ENCODE results near the gene CRISPLD2.

CRISPLD2 gene

GRCh38 chr16:84886497-84887090 is 66.8 kb downstream of the CRISPLD2 start:
- DNase-seq = no peak

GRCh38 chr16:84887207-84887606 is 67.4 kb downstream of the CRISPLD2 start:
- DNase-seq = no peak

GRCh38 chr16:84888450-84888849 is 68.7 kb downstream of the CRISPLD2 start:
- no peak for DNase-seq

- DNase-seq = no peak
Observed at GRCh38 chr16:84889066-84889465, 69.3 kb downstream of the CRISPLD2 start.

- no peak for DNase-seq
Observed at GRCh38 chr16:84890427-84890826, 70.6 kb downstream of the CRISPLD2 start.

- DNase-seq = no peak
Observed at GRCh38 chr16:84891149-84891795, 71.5 kb downstream of the CRISPLD2 start.

GRCh38 chr16:84892097-84892496 is 72.3 kb downstream of the CRISPLD2 start:
- no peak for DNase-seq

GRCh38 chr16:84893467-84893848 is 73.7 kb downstream of the CRISPLD2 start:
- DNase-seq = no peak

- DNase-seq = no peak
Observed at GRCh38 chr16:84893849-84894599, 74.2 kb downstream of the CRISPLD2 start.

- no peak for DNase-seq
Observed at GRCh38 chr16:84895016-84895415, 75.2 kb downstream of the CRISPLD2 start.

GRCh38 chr16:84896847-84897246 is 77.1 kb downstream of the CRISPLD2 start:
- no peak for DNase-seq

GRCh38 chr16:84897911-84898377 is 78.2 kb downstream of the CRISPLD2 start:
- no peak for DNase-seq

- no peak for DNase-seq
Observed at GRCh38 chr16:84898447-84898846, 78.7 kb downstream of the CRISPLD2 start.

- DNase-seq = no peak
Observed at GRCh38 chr16:84899414-84899813, 79.6 kb downstream of the CRISPLD2 start.

GRCh38 chr16:84905965-84906460 is 86.2 kb downstream of the CRISPLD2 start:
- no peak for DNase-seq

- no peak for DNase-seq
Observed at GRCh38 chr16:84907051-84907450, 87.3 kb downstream of the CRISPLD2 start.

GRCh38 chr16:84907575-84907974 is 87.8 kb downstream of the CRISPLD2 start:
- no peak for DNase-seq

- no peak for DNase-seq
Observed at GRCh38 chr16:84909476-84910085, 89.8 kb downstream of the CRISPLD2 start.

- DNase-seq = no peak
Observed at GRCh38 chr16:84911486-84912216, 91.9 kb downstream of the CRISPLD2 start.

- DNase-seq = no peak
Observed at GRCh38 chr16:84913315-84913714, 93.5 kb downstream of the CRISPLD2 start.

GRCh38 chr16:84914273-84914672 is 94.5 kb downstream of the CRISPLD2 start:
- no peak for DNase-seq

GRCh38 chr16:84916178-84916577 is 96.4 kb downstream of the CRISPLD2 start:
- no peak for DNase-seq

- DNase-seq = no peak
Observed at GRCh38 chr16:84916850-84917249, 97.1 kb downstream of the CRISPLD2 start.
